GM23338 (cell line): ENCODE data around the gene NDUFS7. TPM values are rescaled to one million over a fixed set of nuclear protein-coding genes. Genes with fewer than 3 reads are reported as not detected.

Source experiments
- ATAC-seq: fragments of 200-7000 bp; cut with Tn5 transposase; 3 replicates; pipeline ENCODE4 v1.9.1; 2020
- DNase-seq: peaks from one replicate; pipeline ENCODE4 v3.0.0-alpha.2; 2015; ENCODE audit warnings: low spot score
- H2AFZ ChIP-seq: fragments of 200-600 bp; sonication (generic); 2 replicates; pipeline ENCODE4 v1.8.0; 2016; ENCODE audit warnings: antibody characterized with exemption, mild to moderate bottlenecking, moderate library complexity
- H3F3A ChIP-seq: fragments of 200-600 bp; sonication (generic); replicated peaks from 2 replicates; pipeline ENCODE4 v1.8.0; 2017; ENCODE audit warnings: antibody characterized with exemption, mixed run types, low read depth
- H3K27ac ChIP-seq: fragments of 200-600 bp; sonication (generic); 2 replicates; pipeline ENCODE4 v1.6.1; 2016; ENCODE audit warnings: low read depth
- H3K27me3 ChIP-seq: fragments of 200-600 bp; sonication (generic); 2 replicates; pipeline ENCODE4 v1.8.0; 2016; ENCODE audit warnings: mild to moderate bottlenecking, mixed run types, moderate library complexity; ENCODE audit not compliant: insufficient read depth
- H3K36me3 ChIP-seq: fragments of 200-600 bp; sonication (generic); 2 replicates; pipeline ENCODE4 v1.8.0; 2016; ENCODE audit warnings: mild to moderate bottlenecking; ENCODE audit not compliant: insufficient read depth
- H3K4me1 ChIP-seq: fragments of 200-600 bp; sonication (generic); 2 replicates; pipeline ENCODE4 v1.8.0; 2016; ENCODE audit warnings: mild to moderate bottlenecking, moderate library complexity; ENCODE audit not compliant: insufficient read depth
- H3K4me2 ChIP-seq: fragments of 200-600 bp; sonication (generic); 2 replicates; pipeline ENCODE4 v1.7.1; 2017; ENCODE audit warnings: mixed run types
- H3K4me3 ChIP-seq: fragments of 200-600 bp; sonication (generic); 2 replicates; pipeline ENCODE4 v1.6.1; 2016; ENCODE audit warnings: mixed run types
- H3K79me2 ChIP-seq: fragments of 200-600 bp; sonication (generic); replicated peaks from 2 replicates; pipeline ENCODE4 v1.8.0; 2017; ENCODE audit warnings: mild to moderate bottlenecking; ENCODE audit not compliant: insufficient read depth
- H3K9me2 ChIP-seq: fragments of 200-600 bp; sonication (generic); 2 replicates; pipeline ENCODE4 v1.8.0; 2017; ENCODE audit not compliant: insufficient read depth
- H4K20me1 ChIP-seq: fragments of 200-600 bp; sonication (generic); replicated peaks from 2 replicates; pipeline ENCODE4 v1.8.0; 2017; ENCODE audit warnings: mild to moderate bottlenecking; ENCODE audit not compliant: insufficient read depth
- H3K27ac Mint-ChIP-seq: 2 replicates; pipeline ENCODE4 v1.8.0; 2020; ENCODE audit warnings: inconsistent platforms, mild to moderate bottlenecking, moderate library complexity, mixed read lengths
- H3K27me3 Mint-ChIP-seq: 3 replicates; pipeline ENCODE4 v1.8.0; 2022; ENCODE audit warnings: low read depth, mild to moderate bottlenecking, moderate library complexity, mixed read lengths, inconsistent platforms; ENCODE audit not compliant: insufficient read depth, poor library complexity
- H3K36me3 Mint-ChIP-seq: 3 replicates; pipeline ENCODE4 v1.8.0; 2021; ENCODE audit warnings: low read depth, mild to moderate bottlenecking, inconsistent platforms, moderate library complexity, mixed read lengths
- H3K4me1 Mint-ChIP-seq: 3 replicates; pipeline ENCODE4 v1.8.0; 2020; ENCODE audit warnings: mild to moderate bottlenecking, inconsistent platforms, mixed read lengths
- H3K4me3 Mint-ChIP-seq: 3 replicates; pipeline ENCODE4 v1.8.0; 2021; ENCODE audit warnings: moderate library complexity, mild to moderate bottlenecking, inconsistent platforms, mixed read lengths
- H3K9me3 Mint-ChIP-seq: 3 replicates; pipeline ENCODE4 v1.8.0; 2020; ENCODE audit warnings: moderate library complexity, mild to moderate bottlenecking, inconsistent platforms, mixed read lengths
- EZH2 ChIP-seq: fragments of 200-600 bp; sonication (generic); IDR thresholded peaks from one replicate; pipeline ENCODE4 v1.8.0; 2017; ENCODE audit warnings: antibody characterized with exemption, mild to moderate bottlenecking, low read depth; ENCODE audit not compliant: unreplicated experiment
- EZH2phosphoT487 ChIP-seq: fragments of 200-600 bp; sonication (generic); IDR thresholded peaks from one replicate; pipeline ENCODE4 v1.8.1; 2018; ENCODE audit warnings: antibody characterized with exemption; ENCODE audit not compliant: unreplicated experiment
- JUNB ChIP-seq: IDR thresholded peaks from one replicate; pipeline ENCODE4 v1.6.1; 2016; ENCODE audit warnings: antibody characterized with exemption; ENCODE audit not compliant: unreplicated experiment
- NANOG ChIP-seq: IDR thresholded peaks from 2 replicates; pipeline ENCODE4 v1.6.1; 2016; ENCODE audit warnings: antibody characterized with exemption, borderline replicate concordance
- STAT1 ChIP-seq: IDR thresholded peaks from one replicate; pipeline ENCODE4 v1.6.1; 2016; ENCODE audit warnings: antibody characterized with exemption; ENCODE audit not compliant: unreplicated experiment
- ZNF114 ChIP-seq: fragments of 250-450 bp; sonication (Bioruptor Pico); IDR thresholded peaks from 2 replicates; pipeline ENCODE4 v1.5.0; 2020; ENCODE audit warnings: mild to moderate bottlenecking, moderate library complexity
- ZNF331 ChIP-seq: fragments of 250-450 bp; sonication (Bioruptor Pico); IDR thresholded peaks from 2 replicates; pipeline ENCODE4 v1.5.0; 2020; ENCODE audit warnings: low read depth, mild to moderate bottlenecking, moderate library complexity
- polyA plus RNA-seq: library from polyadenylated mRNA; unstranded; fragments of >200 nt; fragmentation: Nextera tagmentation; extraction: Ambion mirVana; gene quantifications from 2 replicates; pipeline ENCODE4 v1.2.1, GENCODE V29; 2016
- total RNA-seq: library from RNA; depleted of rRNA; stranded (reverse); fragments of >200 nt; shearing (Covaris generic); gene quantifications from 2 replicates; pipeline ENCODE4 v1.2.3, GENCODE V29; 2014
- TF ChIP-seq, protein P1 (sequence below): IDR thresholded peaks from 2 replicates; pipeline ENCODE4 v1.6.1; 2016; ENCODE audit warnings: antibody characterized with exemption
- TF ChIP-seq, protein P2 (sequence below), 2 experiments: fragments of 200-600 bp in 1 of 2; sonication (generic) in 1 of 2; conservative IDR thresholded peaks; 2 replicates each; pipeline versions ENCODE4 v1.5.1 to v1.6.1; 2016 to 2017; ENCODE audit warnings: antibody characterized with exemption in 2 of 2, low read depth in 2 of 2, mild to moderate bottlenecking in 2 of 2, moderate library complexity in 1 of 2
- TF ChIP-seq, protein P3 (sequence below): fragments of 250-450 bp; sonication (Bioruptor Pico); IDR thresholded peaks from 2 replicates; pipeline ENCODE4 v1.5.0; 2020; ENCODE audit warnings: mild to moderate bottlenecking, moderate library complexity

The NDUFS7 gene
- total and polyA plus RNA-seq, 2 experiments from 2014 or later = 132 to 203 TPM

DNA sequence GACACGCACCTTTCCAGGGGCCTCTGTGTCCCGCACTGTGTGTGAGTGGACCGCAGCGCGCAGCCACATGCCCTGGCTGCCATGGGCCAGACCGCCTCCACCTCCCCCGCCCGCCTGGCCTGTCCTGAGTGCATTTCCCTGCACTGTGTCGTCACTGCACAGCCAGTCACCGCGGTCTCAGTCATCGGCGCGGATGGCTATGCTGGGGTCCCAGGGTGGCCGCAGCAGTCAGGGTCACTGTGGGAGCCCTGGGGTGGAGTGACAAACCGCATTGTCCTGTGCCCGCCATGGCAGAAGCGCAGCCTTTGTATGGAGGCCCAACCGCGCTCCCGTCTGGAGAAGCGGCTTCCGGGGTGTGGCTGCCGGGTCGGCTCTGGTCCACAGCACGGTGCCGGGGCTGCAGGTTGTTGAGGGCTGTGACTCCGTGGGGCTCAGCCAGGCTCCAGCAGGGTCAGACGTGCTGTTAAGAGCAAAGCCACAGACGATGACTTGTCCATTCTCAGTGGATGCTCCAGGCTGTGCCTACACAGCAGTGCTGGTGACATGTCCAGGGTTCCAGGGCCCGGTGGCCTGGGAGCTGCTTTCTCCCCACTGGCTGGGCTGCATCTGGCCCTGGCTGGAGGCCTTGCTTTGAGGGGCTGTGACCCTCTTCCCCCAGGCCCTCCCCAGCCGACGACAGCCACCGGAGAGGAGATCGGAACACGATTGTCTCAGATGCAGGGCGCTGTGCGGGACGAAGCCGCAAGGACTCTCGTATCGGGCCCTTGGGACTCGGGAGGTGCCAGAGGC lies 6.3 kb upstream of the NDUFS7 start:
- peaks cover 35% of the 10 kb centered on the region for H3K36me3 Mint-ChIP-seq
- Histone ChIP-seq H3F3A (peaks cover 10% of the 10 kb centered on the region), H2AFZ (no peak overlapping the region), H3K4me2 (no peak overlapping the region), H3K27me3 (no peaks in the 10 kb centered on the region), H4K20me1 (peaks cover 4% of the 10 kb centered on the region), H3K4me1 (peaks cover 9% of the 10 kb centered on the region; the same call in 1 of the 2 replicates), H3K4me3 (no peak overlapping the region), H3K27ac (no peak overlapping the region), H3K36me3 (no peaks in the 10 kb centered on the region; the same call in 1 of the 2 replicates), H3K79me2 (no peaks in the 10 kb centered on the region), H3K9me2 (no peaks in the 10 kb centered on the region)
- no peak for ATAC-seq
- H3K4me1 Mint-ChIP-seq = peaks cover 10% of the 10 kb centered on the region; the same call in 2 of the 3 replicates
- H3K4me3 Mint-ChIP-seq = no peak overlapping the region
- H3K27ac Mint-ChIP-seq = no peak overlapping the region
- DNase-seq = no peak
- TF ChIP-seq NANOG = no peak
- peaks cover 11% of the 10 kb centered on the region for H3K27me3 Mint-ChIP-seq
- H3K9me3 Mint-ChIP-seq = no peaks in the 10 kb centered on the region

DNA sequence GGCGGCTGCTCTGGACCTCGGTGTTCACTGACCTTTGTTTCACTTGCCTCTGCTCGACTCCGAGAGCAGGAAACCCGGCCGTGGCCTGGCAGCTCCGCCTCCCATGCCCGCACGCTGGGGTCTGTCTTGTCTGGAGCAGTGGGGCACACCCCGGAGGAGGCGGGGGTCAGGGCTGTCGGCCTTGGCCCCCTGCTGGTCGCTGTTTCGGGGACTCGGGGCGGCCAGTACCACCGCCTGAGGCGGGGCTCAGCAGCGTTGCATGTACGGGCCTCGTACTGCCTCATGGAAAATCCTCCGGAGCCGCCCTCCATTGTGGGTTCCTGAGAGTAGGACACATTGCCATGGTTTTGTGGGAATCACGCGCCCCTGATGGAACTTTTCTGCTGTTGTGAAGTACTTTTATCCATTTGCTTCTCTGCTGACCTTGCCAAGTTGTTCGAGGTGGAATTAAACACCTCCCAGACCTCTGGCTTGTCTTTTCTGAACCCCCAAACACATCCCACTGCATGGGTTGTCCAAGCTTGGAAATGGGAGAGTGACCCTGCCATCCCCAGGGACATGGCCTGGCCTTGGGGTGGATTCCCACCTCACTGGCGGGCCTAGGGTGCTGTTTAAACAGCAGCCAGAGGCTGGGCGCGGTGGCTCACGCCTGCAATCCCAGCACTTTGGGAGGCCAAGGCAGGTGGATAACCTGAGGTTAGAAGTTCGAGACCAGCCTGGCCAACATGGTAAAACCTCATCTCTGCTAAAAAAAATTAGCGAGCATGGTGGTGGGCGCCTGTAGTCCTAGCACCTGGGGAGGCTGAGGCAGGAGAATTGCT lies 5.5 kb upstream of the NDUFS7 start:
- no peak overlapping the region for H3K27ac Mint-ChIP-seq
- no peak overlapping the region for H3K27ac ChIP-seq
- no peak overlapping the region for H3K4me3 Mint-ChIP-seq
- peaks cover 16% of the 10 kb centered on the region for H3F3A ChIP-seq
- H3K4me1 Mint-ChIP-seq = peaks cover 10% of the 10 kb centered on the region; the same call in 2 of the 3 replicates
- no peak overlapping the region for H2AFZ ChIP-seq
- peaks cover 2% of the 10 kb centered on the region; the same call in 2 of the 3 replicates for H3K9me3 Mint-ChIP-seq
- H3K4me1 ChIP-seq = peaks cover 9% of the 10 kb centered on the region; the same call in 1 of the 2 replicates
- H3K79me2 ChIP-seq = no peaks in the 10 kb centered on the region
- H3K9me2 ChIP-seq = no peaks in the 10 kb centered on the region
- ATAC-seq = peak; percentile 11; the same call in 2 of the 3 replicates
- H3K4me2 ChIP-seq = no peak overlapping the region
- H4K20me1 ChIP-seq = peaks cover 4% of the 10 kb centered on the region
- no peak for DNase-seq
- peaks cover 17% of the 10 kb centered on the region for H3K27me3 Mint-ChIP-seq
- no peaks in the 10 kb centered on the region for H3K27me3 ChIP-seq
- H3K36me3 ChIP-seq = no peaks in the 10 kb centered on the region; the same call in 1 of the 2 replicates
- H3K36me3 Mint-ChIP-seq = peaks cover 30% of the 10 kb centered on the region
- H3K4me3 ChIP-seq = no peak overlapping the region
- TF ChIP-seq EZH2 = no peak
- no peak for TF ChIP-seq JUNB
- no peak for TF ChIP-seq ZNF114 (CRISPR knock-in tag)
- TF ChIP-seq, protein P1, sequence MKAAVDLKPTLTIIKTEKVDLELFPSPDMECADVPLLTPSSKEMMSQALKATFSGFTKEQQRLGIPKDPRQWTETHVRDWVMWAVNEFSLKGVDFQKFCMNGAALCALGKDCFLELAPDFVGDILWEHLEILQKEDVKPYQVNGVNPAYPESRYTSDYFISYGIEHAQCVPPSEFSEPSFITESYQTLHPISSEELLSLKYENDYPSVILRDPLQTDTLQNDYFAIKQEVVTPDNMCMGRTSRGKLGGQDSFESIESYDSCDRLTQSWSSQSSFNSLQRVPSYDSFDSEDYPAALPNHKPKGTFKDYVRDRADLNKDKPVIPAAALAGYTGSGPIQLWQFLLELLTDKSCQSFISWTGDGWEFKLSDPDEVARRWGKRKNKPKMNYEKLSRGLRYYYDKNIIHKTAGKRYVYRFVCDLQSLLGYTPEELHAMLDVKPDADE = no peak
- TF ChIP-seq EZH2phosphoT487 = no peak
- TF ChIP-seq STAT1 = no peak
- no peak for TF ChIP-seq ZNF331 (CRISPR knock-in tag)
- TF ChIP-seq, protein P2, sequence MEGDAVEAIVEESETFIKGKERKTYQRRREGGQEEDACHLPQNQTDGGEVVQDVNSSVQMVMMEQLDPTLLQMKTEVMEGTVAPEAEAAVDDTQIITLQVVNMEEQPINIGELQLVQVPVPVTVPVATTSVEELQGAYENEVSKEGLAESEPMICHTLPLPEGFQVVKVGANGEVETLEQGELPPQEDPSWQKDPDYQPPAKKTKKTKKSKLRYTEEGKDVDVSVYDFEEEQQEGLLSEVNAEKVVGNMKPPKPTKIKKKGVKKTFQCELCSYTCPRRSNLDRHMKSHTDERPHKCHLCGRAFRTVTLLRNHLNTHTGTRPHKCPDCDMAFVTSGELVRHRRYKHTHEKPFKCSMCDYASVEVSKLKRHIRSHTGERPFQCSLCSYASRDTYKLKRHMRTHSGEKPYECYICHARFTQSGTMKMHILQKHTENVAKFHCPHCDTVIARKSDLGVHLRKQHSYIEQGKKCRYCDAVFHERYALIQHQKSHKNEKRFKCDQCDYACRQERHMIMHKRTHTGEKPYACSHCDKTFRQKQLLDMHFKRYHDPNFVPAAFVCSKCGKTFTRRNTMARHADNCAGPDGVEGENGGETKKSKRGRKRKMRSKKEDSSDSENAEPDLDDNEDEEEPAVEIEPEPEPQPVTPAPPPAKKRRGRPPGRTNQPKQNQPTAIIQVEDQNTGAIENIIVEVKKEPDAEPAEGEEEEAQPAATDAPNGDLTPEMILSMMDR (conservative IDR thresholded peaks at IDR 0.05; ENCODE audit: low read depth in 2 of 2) = no peak; a peak in 1 of 4 replicates
- TF ChIP-seq, protein P3, sequence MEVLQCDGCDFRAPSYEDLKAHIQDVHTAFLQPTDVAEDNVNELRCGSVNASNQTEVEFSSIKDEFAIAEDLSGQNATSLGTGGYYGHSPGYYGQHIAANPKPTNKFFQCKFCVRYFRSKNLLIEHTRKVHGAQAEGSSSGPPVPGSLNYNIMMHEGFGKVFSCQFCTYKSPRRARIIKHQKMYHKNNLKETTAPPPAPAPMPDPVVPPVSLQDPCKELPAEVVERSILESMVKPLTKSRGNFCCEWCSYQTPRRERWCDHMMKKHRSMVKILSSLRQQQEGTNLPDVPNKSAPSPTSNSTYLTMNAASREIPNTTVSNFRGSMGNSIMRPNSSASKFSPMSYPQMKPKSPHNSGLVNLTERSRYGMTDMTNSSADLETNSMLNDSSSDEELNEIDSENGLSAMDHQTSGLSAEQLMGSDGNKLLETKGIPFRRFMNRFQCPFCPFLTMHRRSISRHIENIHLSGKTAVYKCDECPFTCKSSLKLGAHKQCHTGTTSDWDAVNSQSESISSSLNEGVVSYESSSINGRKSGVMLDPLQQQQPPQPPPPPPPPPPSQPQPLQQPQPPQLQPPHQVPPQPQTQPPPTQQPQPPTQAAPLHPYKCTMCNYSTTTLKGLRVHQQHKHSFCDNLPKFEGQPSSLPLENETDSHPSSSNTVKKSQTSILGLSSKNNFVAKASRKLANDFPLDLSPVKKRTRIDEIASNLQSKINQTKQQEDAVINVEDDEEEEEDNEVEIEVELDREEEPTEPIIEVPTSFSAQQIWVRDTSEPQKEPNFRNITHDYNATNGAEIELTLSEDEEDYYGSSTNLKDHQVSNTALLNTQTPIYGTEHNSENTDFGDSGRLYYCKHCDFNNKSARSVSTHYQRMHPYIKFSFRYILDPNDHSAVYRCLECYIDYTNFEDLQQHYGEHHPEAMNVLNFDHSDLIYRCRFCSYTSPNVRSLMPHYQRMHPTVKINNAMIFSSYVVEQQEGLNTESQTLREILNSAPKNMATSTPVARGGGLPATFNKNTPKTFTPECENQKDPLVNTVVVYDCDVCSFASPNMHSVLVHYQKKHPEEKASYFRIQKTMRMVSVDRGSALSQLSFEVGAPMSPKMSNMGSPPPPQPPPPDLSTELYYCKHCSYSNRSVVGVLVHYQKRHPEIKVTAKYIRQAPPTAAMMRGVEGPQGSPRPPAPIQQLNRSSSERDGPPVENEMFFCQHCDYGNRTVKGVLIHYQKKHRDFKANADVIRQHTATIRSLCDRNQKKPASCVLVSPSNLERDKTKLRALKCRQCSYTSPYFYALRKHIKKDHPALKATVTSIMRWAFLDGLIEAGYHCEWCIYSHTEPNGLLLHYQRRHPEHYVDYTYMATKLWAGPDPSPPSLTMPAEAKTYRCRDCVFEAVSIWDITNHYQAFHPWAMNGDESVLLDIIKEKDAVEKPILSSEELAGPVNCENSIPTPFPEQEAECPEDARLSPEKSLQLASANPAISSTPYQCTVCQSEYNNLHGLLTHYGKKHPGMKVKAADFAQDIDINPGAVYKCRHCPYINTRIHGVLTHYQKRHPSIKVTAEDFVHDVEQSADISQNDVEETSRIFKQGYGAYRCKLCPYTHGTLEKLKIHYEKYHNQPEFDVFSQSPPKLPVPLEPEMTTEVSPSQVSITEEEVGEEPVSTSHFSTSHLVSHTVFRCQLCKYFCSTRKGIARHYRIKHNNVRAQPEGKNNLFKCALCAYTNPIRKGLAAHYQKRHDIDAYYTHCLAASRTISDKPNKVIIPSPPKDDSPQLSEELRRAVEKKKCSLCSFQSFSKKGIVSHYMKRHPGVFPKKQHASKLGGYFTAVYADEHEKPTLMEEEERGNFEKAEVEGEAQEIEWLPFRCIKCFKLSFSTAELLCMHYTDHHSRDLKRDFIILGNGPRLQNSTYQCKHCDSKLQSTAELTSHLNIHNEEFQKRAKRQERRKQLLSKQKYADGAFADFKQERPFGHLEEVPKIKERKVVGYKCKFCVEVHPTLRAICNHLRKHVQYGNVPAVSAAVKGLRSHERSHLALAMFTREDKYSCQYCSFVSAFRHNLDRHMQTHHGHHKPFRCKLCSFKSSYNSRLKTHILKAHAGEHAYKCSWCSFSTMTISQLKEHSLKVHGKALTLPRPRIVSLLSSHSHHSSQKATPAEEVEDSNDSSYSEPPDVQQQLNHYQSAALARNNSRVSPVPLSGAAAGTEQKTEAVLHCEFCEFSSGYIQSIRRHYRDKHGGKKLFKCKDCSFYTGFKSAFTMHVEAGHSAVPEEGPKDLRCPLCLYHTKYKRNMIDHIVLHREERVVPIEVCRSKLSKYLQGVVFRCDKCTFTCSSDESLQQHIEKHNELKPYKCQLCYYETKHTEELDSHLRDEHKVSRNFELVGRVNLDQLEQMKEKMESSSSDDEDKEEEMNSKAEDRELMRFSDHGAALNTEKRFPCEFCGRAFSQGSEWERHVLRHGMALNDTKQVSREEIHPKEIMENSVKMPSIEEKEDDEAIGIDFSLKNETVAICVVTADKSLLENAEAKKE = no peak
